HEK293T (cell line): ENCODE data around the gene CAPZB.

ENCODE experiments used
- CTCF ChIA-PET: fragments of 350-600 bp; formaldehyde crosslinking; extraction: SDS; loops from one replicate; lab custom pipeline; 2021; ENCODE audit warnings: antibody characterized with exemption, inconsistent platforms; lab: Yijun Ruan, JAX
- POLR2A ChIA-PET: fragments of 350-600 bp; formaldehyde crosslinking; extraction: SDS; loops from one replicate; lab custom pipeline; 2020; ENCODE audit warnings: antibody characterized with exemption, inconsistent platforms; lab: Yijun Ruan, JAX
- DNase-seq: peaks from one replicate; pipeline ENCODE4 v3.0.0; 2012; ENCODE audit warnings: mixed read lengths; ENCODE audit errors: extremely low spot score
- ARNT ChIP-seq: fragments of 450-650 bp; IDR thresholded peaks from 2 replicates; pipeline ENCODE4 v1.6.1; 2017; ENCODE audit warnings: mild to moderate bottlenecking
- BHLHE40 ChIP-seq: fragments of 450-650 bp; IDR thresholded peaks from 2 replicates; pipeline ENCODE4 v1.6.1; 2016; ENCODE audit warnings: mild to moderate bottlenecking, moderate library complexity, borderline replicate concordance
- CTBP1 ChIP-seq: fragments of 450-650 bp; IDR thresholded peaks from 2 replicates; pipeline ENCODE4 v1.6.1; 2016; ENCODE audit warnings: borderline replicate concordance
- ELF4 ChIP-seq: fragments of 450-650 bp; IDR thresholded peaks from 2 replicates; pipeline ENCODE4 v1.6.1; 2017; ENCODE audit warnings: antibody characterized with exemption
- FOXA1 ChIP-seq: fragments of 450-650 bp; IDR thresholded peaks from 2 replicates; pipeline ENCODE4 v1.6.1; 2016; ENCODE audit warnings: mild to moderate bottlenecking
- FOXK2 ChIP-seq: fragments of 450-650 bp; IDR thresholded peaks from 2 replicates; pipeline ENCODE4 v1.6.1; 2016; ENCODE audit warnings: mild to moderate bottlenecking
- FOXM1 ChIP-seq: fragments of 450-650 bp; IDR thresholded peaks from 2 replicates; pipeline ENCODE4 v1.6.1; 2017; ENCODE audit warnings: mild to moderate bottlenecking, borderline replicate concordance
- HDGF ChIP-seq: fragments of 450-650 bp; IDR thresholded peaks from 2 replicates; pipeline ENCODE4 v1.6.1; 2017; ENCODE audit warnings: antibody characterized with exemption, borderline replicate concordance
- L3MBTL2 ChIP-seq: fragments of 450-650 bp; conservative IDR thresholded peaks from 2 replicates; pipeline ENCODE4 v1.6.1; 2016; ENCODE audit warnings: mild to moderate bottlenecking
- LEF1 ChIP-seq: fragments of 450-650 bp; IDR thresholded peaks from 2 replicates; pipeline ENCODE4 v1.6.1; 2017; ENCODE audit warnings: mild to moderate bottlenecking, borderline replicate concordance
- NFRKB ChIP-seq: fragments of 450-650 bp; IDR thresholded peaks from 2 replicates; pipeline ENCODE4 v1.6.1; 2016; ENCODE audit warnings: mild to moderate bottlenecking, moderate library complexity
- SP1 ChIP-seq: fragments of 450-650 bp; IDR thresholded peaks from 2 replicates; pipeline ENCODE4 v1.6.1; 2017
- SUZ12 ChIP-seq: fragments of 450-650 bp; IDR thresholded peaks from 2 replicates; pipeline ENCODE4 v1.6.1; 2016; ENCODE audit warnings: mild to moderate bottlenecking
- TARDBP ChIP-seq: fragments of 450-650 bp; IDR thresholded peaks from 2 replicates; pipeline ENCODE4 v1.6.1; 2016
- ZNF384 ChIP-seq: fragments of 450-650 bp; IDR thresholded peaks from 2 replicates; pipeline ENCODE4 v1.6.1; 2016
- TF ChIP-seq, protein P1 (sequence below): fragments of 450-650 bp; IDR thresholded peaks from 2 replicates; pipeline ENCODE4 v1.6.1; 2016

The CAPZB gene

GRCh38 chr1:19376428-19377372, 108.6 kb downstream of the CAPZB start:
- CTCF ChIA-PET = interaction anchor here (1.1 to 1.4 kb wide), 2 partner anchors 9 to 285 kb away, joined by 4 to 9 read pairs; no protein-coding TSS in a partner anchor
- TF ChIP-seq LEF1 = no peak
- TF ChIP-seq NFRKB = no peak
- TF ChIP-seq L3MBTL2 = no peak
- POLR2A ChIA-PET = no interaction called here

DNA sequence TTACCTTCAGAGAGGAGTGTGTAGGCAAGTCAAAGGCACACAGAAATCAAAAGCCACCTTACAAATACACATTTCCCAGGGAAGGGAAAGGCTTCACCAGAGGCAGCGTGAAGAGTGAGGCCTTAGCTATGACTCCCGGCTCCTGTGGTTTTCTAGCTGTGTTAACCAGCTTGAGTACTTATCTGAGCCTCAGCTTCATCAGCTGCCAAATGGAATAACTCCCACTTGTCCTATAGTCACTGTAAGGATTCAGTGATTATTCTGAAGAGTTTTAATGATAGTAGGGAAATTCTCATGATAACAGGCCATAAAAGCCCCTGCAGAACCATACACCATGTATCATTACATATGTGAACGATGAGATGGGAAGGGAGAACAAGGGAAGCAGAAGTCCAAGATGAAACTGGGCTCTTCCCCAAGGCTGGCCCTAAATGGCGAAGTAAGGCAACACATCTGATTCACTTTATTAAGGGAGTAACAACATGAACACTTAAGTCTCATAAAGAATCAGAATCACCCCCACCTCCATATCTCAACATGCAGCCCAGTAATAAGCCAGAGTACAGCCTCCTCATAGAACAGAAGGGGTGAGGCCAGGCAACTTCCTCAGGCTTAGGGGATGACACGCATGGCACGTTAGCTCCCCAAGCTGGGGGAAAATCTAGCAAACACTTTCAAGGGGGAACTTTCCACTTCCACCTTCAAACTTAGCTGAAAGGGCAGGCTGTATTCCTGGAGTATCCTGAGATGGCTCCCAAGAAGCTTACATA, 109.5 kb downstream of the CAPZB start:
- no peak for DNase-seq
- POLR2A ChIA-PET = no interaction called here
- CTCF ChIA-PET = interaction anchor here (1.1 to 1.9 kb wide), 2 partner anchors 27 to 286 kb away, joined by 5 to 9 read pairs; no protein-coding TSS in a partner anchor

More at GRCh38 chr1:19376428-19377372, 108.6 kb downstream of the CAPZB start:
- DNase-seq = no peak

GRCh38 chr1:19374926-19375325, 110.4 kb downstream of the CAPZB start:
- TF ChIP-seq ZNF384 (no peak), SP1 (no peak), FOXM1 (no peak), FOXK2 (no peak), FOXA1 (no peak), BHLHE40 (no peak), NFRKB (no peak), SUZ12 (no peak), TARDBP (no peak), ARNT (no peak), ELF4 (no peak), CTBP1 (no peak), L3MBTL2 (no peak)
- TF ChIP-seq, protein P1, sequence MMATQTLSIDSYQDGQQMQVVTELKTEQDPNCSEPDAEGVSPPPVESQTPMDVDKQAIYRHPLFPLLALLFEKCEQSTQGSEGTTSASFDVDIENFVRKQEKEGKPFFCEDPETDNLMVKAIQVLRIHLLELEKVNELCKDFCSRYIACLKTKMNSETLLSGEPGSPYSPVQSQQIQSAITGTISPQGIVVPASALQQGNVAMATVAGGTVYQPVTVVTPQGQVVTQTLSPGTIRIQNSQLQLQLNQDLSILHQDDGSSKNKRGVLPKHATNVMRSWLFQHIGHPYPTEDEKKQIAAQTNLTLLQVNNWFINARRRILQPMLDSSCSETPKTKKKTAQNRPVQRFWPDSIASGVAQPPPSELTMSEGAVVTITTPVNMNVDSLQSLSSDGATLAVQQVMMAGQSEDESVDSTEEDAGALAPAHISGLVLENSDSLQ = no peak
- ChIA-PET CTCF (interaction anchor here (0.7 to 1.9 kb wide), 3 partner anchors 26 to 279 kb away, joined by 3 to 5 read pairs (median 3); no protein-coding TSS in a partner anchor), POLR2A (no interaction called here)
- DNase-seq = no peak

More for the DNA sequence above, 109.5 kb downstream of the CAPZB start:
- TF ChIP-seq NFRKB (no peak), SP1 (no peak), HDGF (no peak), SUZ12 (no peak), ELF4 (no peak), L3MBTL2 (no peak), ZNF384 (no peak), FOXK2 (no peak), CTBP1 (no peak), TARDBP (no peak), BHLHE40 (no peak), FOXM1 (no peak), LEF1 (no peak), FOXA1 (no peak), ARNT (no peak)
- TF ChIP-seq, protein P1 = no peak

- ChIA-PET CTCF (interaction anchor here (0.7 to 1.9 kb wide), 3 partner anchors 25 to 280 kb away, joined by 3 to 5 read pairs (median 3); no protein-coding TSS in a partner anchor), POLR2A (no interaction called here)
- no peak for DNase-seq
- TF ChIP-seq NFRKB (no peak), L3MBTL2 (no peak), SUZ12 (no peak), BHLHE40 (no peak), CTBP1 (no peak), ARNT (no peak)
Observed at GRCh38 chr1:19374083-19374801, 111.1 kb downstream of the CAPZB start.

GRCh38 chr1:19373211-19374082, 111.9 kb downstream of the CAPZB start:
- POLR2A ChIA-PET = no interaction called here
- no peak for TF ChIP-seq ZNF384
- no peak for TF ChIP-seq FOXA1
- no peak for TF ChIP-seq TARDBP
- TF ChIP-seq LEF1 = no peak
- TF ChIP-seq, protein P1 = no peak
- no peak for TF ChIP-seq HDGF
- TF ChIP-seq SP1 = no peak
- no peak for TF ChIP-seq ELF4
- TF ChIP-seq ARNT = no peak
- no peak for TF ChIP-seq BHLHE40
- no peak for TF ChIP-seq SUZ12
- TF ChIP-seq FOXM1 = no peak
- DNase-seq = no peak
- CTCF ChIA-PET = interaction anchor here (0.7 to 1.9 kb wide), 2 partner anchors 24 to 860 kb away, joined by 3 to 5 read pairs; no protein-coding TSS in a partner anchor
